Testis (tissue), 3 donors: ENCODE results near the gene TCF12. TPM values are rescaled to one million over a fixed set of nuclear protein-coding genes. Genes with fewer than 3 reads are reported as not detected.
"Not testable (repeated sequence)": the region's sequence is repeated elsewhere in the genome, so short reads cannot be mapped to it uniquely, and the experiment has no call there.

Experiments used
- DNase-seq: peaks from one replicate; pipeline ENCODE4 v3.0.0-alpha.2; 2019
- H3K27ac ChIP-seq, 2 donors: fragments of 200-600 bp; sonication (generic); one replicate each; pipeline ENCODE4 v1.5.1; 2019
- H3K27me3 ChIP-seq: fragments of 200-600 bp; sonication (generic); one replicate; pipeline ENCODE4 v1.5.1; 2019
- H3K36me3 ChIP-seq: fragments of 200-600 bp; sonication (generic); one replicate; pipeline ENCODE4 v1.5.1; 2017; ENCODE audit warnings: low read depth; ENCODE audit errors: missing control alignments
- H3K4me1 ChIP-seq: fragments of 200-600 bp; sonication (generic); one replicate; pipeline ENCODE4 v1.5.1; 2019
- H3K4me3 ChIP-seq, 2 donors: fragments of 200-600 bp; sonication (generic); one replicate each; pipeline ENCODE4 v1.5.1; 2017 to 2019
- H3K9me3 ChIP-seq: fragments of 200-600 bp; sonication (generic); one replicate; pipeline ENCODE4 v1.5.1; 2017
- POLR2A ChIP-seq: fragments of 450-650 bp; IDR thresholded peaks from one replicate; pipeline ENCODE4 v1.6.1; 2017; ENCODE audit warnings: antibody characterized with exemption, mild to moderate bottlenecking, moderate library complexity
- WGBS, 2 donors: methylation state at CpG; one replicate each; pipeline ENCODE4 v1.1.5; 2018; 5-methylcytosine and 5-hydroxymethylcytosine counted together
- intact Hi-C: fragments of 100-400 bp; cut with DNase I; formaldehyde crosslinking; loops from one replicate; pipeline ENCODE4 v1.15.1; 2023; ENCODE audit warnings: low total_unique reads
- polyA plus RNA-seq: library from polyadenylated mRNA; stranded (reverse); fragments of 350-450 nt; fragmentation: Illumina TruSeq; extraction: RNeasy Lipid Tissue Mini Kit (QIAGEN cat#74804); gene quantifications from one replicate; pipeline ENCODE4 v1.2.3, GENCODE V29; 2014; ENCODE audit warnings: low read depth, low replicate concordance; ENCODE audit not compliant: insufficient read depth
- total RNA-seq, 2 donors: library from RNA; depleted of rRNA; stranded (reverse); fragments of >200 nt; gene quantifications; one replicate each; pipeline ENCODE4 v1.2.3, GENCODE V29; 2016
- TF ChIP-seq, protein P1 (sequence below), 3 experiments: fragments of 450-650 bp in 2 of 3; fragments of 200-600 bp in 1 of 3; sonication (generic) in 1 of 3; IDR thresholded peaks; one replicate each; pipeline ENCODE4 v1.5.1; 2016 to 2019; ENCODE audit warnings: antibody characterized with exemption in 3 of 3, mild to moderate bottlenecking in 2 of 3, moderate library complexity in 1 of 3

Gene TCF12
- total and polyA plus RNA-seq, 3 donors from 2014 or later = 51.8 to 152 (median 146) TPM

GRCh38 chr15:57158589-57158988 lies 240.1 kb downstream of the TCF12 start:
- H3K4me3 ChIP-seq = no peak overlapping the region
- no peaks in the 10 kb centered on the region for H3K9me3 ChIP-seq
- H3K36me3 ChIP-seq = no peaks in the 10 kb centered on the region
- DNase-seq = no peak
- TF ChIP-seq, protein P1, sequence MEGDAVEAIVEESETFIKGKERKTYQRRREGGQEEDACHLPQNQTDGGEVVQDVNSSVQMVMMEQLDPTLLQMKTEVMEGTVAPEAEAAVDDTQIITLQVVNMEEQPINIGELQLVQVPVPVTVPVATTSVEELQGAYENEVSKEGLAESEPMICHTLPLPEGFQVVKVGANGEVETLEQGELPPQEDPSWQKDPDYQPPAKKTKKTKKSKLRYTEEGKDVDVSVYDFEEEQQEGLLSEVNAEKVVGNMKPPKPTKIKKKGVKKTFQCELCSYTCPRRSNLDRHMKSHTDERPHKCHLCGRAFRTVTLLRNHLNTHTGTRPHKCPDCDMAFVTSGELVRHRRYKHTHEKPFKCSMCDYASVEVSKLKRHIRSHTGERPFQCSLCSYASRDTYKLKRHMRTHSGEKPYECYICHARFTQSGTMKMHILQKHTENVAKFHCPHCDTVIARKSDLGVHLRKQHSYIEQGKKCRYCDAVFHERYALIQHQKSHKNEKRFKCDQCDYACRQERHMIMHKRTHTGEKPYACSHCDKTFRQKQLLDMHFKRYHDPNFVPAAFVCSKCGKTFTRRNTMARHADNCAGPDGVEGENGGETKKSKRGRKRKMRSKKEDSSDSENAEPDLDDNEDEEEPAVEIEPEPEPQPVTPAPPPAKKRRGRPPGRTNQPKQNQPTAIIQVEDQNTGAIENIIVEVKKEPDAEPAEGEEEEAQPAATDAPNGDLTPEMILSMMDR (IDR thresholded peaks at IDR 0.05) = no peak
- TF ChIP-seq POLR2A = no peak
- no peaks in the 10 kb centered on the region for H3K27me3 ChIP-seq
- H3K4me1 ChIP-seq = peaks cover 8% of the 10 kb centered on the region
- intact Hi-C loops = no loop called here
- H3K27ac ChIP-seq = no peak overlapping the region

- Histone ChIP-seq H3K27me3 (no peaks in the 10 kb centered on the region), H3K4me3 (no peak overlapping the region), H3K36me3 (no peaks in the 10 kb centered on the region), H3K9me3 (no peaks in the 10 kb centered on the region), H3K4me1 (peaks cover 8% of the 10 kb centered on the region), H3K27ac (no peak overlapping the region)
- TF ChIP-seq, protein P1 (IDR thresholded peaks at IDR 0.05) = no peak
- no peak for TF ChIP-seq POLR2A
- intact Hi-C loops = no loop called here
- WGBS, 2 donors = 78 to 87% methylated on average over 4 of the region's 4 CpGs
- DNase-seq = no peak
Measured at GRCh38 chr15:57158997-57159668, 240.7 kb downstream of the TCF12 start.

DNA sequence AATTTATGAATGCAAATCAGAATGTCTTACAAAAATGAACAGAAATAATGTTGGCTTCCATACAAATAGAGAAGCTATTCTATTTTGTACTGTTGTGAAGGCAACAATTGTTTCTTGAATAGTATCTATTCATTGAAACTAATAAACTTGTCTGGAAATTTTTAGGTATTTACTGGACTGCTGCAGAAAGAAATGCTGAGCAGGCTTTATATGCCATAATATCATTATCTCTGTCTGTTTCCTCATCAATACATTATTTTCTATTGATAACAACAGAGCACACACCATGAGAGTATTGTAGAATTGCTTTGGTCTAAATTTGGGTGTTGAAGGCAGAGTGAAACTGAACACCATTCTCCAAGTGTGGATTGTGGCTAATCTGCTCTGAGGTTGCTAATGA lies 241.3 kb downstream of the TCF12 start:
- Histone ChIP-seq H3K27ac (no peak overlapping the region), H3K36me3 (no peaks in the 10 kb centered on the region), H3K9me3 (no peaks in the 10 kb centered on the region), H3K4me3 (no peak overlapping the region), H3K4me1 (peaks cover 8% of the 10 kb centered on the region), H3K27me3 (no peaks in the 10 kb centered on the region)
- no peak for TF ChIP-seq POLR2A
- TF ChIP-seq, protein P1 (IDR thresholded peaks at IDR 0.05) = no peak
- no peak for DNase-seq
- intact Hi-C loops = no loop called here

DNA sequence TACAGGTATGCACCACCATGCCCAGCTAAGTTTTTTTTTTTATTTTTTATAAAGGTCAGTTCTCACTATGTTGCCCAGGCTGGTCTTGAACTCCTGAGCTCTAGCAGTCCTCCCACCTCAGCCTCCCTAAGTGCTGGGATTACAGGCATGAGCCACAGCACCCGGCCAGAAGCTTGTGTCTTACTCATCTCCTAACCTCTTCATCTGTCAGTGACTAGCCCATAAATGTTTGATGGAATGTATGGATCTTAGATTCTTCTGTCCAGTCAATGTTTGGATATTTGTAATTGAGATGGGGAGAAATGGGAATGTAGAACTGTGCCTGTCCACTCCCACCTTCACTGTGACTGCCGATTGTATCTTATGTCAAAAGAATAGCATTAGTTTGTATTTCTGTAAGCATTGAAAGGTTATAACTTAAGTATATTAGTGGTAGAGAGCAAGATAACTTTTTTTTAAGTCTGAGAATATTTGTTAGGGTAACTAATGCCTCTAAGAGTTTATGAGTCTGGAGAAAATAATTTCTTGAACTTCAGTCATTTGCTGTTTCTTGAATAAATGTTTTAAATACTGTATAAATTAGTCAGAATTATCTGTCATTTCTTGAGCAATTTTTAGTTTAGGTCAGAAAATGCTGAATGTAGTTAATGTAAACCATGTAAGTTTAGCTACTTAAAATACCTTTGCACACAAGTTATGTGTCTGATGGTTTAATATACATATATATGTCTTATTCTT lies 242.5 kb downstream of the TCF12 start:
- Histone ChIP-seq H3K9me3 (no peaks in the 10 kb centered on the region), H3K4me3 (no peak overlapping the region), H3K4me1 (peaks cover 8% of the 10 kb centered on the region), H3K27me3 (no peaks in the 10 kb centered on the region), H3K36me3 (no peaks in the 10 kb centered on the region), H3K27ac (no peak overlapping the region)
- no peak for DNase-seq
- TF ChIP-seq, protein P1 (IDR thresholded peaks at IDR 0.05) = no peak
- no peak for TF ChIP-seq POLR2A
- intact Hi-C loops = no loop called here
- WGBS, 2 donors = 71 to 83% methylated on average over 2 of the region's 2 CpGs

GRCh38 chr15:57164251-57164650 lies 245.8 kb downstream of the TCF12 start:
- 91 to 98% methylated on average over 7 of the region's 7 CpGs for WGBS, 2 donors

More at GRCh38 chr15:57164251-57164650, 245.8 kb downstream of the TCF12 start:
- DNase-seq, H3K4me1 ChIP-seq, H3K9me3 ChIP-seq, intact Hi-C loops, H3K36me3 ChIP-seq, H3K4me3 ChIP-seq, H3K27ac ChIP-seq, H3K27me3 ChIP-seq: not testable (repeated sequence)
